GM12873 (cell line): ENCODE results near the gene ADRB1.

Experiments
- TF ChIP-seq, protein P1 (sequence below): IDR thresholded peaks from 2 replicates; pipeline ENCODE4 v1.5.1; 2012; ENCODE audit warnings: low read depth, mild to moderate bottlenecking, moderate library complexity, low read length, control low read depth; ENCODE audit not compliant: insufficient read depth; ENCODE audit errors: missing control alignments

Gene ADRB1

DNA sequence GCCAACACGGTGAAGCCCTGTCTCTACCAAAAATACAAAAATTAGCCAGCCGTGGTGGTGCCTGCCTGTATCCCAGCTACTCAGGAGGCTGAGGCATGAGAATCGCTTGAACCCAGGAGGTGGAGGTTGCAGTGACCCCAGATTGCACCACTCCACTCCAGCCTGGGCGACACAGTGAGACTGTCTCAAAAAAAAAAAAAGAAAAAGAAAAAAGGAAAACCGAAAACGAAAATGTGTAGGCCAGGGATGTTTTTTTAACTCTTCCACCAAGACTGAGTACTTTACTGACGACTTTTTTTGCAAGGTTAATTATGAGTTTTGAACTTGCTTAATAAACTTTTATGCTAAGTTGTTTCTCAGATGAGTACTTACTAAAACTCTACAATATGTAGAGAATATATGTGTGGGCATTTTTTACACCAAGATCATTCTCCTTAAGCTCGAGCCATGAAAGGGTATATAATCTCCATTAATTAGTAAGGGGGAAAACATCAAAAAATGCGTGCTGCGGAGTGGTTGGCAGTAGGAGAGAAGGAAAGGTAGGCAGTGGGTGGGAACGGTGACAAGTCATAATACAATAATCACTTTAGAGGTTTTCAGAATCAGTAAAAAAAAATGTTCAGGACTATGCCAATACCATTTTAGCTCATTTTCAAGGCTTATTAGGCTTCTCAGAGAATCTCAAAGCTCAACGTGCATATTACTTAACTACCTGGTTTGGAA, 8.6 kb upstream of the ADRB1 start:
- TF ChIP-seq, protein P1, sequence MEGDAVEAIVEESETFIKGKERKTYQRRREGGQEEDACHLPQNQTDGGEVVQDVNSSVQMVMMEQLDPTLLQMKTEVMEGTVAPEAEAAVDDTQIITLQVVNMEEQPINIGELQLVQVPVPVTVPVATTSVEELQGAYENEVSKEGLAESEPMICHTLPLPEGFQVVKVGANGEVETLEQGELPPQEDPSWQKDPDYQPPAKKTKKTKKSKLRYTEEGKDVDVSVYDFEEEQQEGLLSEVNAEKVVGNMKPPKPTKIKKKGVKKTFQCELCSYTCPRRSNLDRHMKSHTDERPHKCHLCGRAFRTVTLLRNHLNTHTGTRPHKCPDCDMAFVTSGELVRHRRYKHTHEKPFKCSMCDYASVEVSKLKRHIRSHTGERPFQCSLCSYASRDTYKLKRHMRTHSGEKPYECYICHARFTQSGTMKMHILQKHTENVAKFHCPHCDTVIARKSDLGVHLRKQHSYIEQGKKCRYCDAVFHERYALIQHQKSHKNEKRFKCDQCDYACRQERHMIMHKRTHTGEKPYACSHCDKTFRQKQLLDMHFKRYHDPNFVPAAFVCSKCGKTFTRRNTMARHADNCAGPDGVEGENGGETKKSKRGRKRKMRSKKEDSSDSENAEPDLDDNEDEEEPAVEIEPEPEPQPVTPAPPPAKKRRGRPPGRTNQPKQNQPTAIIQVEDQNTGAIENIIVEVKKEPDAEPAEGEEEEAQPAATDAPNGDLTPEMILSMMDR = no peak

DNA sequence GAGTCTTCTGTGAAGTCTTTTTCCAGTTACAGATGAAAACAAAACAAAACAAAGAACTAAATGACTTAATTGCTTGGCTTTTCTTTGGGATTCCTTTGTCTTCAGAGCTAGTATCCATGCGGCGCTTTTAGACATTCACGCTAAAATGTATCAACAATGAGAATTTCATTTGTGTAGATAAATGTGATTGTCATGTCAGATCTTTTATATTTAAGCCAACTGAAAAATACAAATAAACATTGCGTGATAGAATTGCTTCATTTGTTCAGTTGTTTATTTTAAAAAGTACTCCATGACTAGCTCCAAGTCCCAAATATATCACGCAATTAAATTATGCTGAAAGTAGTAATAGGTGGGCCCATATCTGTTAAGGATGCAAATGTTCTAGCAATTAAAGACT, 7.9 kb upstream of the ADRB1 start:
- TF ChIP-seq, protein P1 = no peak

DNA sequence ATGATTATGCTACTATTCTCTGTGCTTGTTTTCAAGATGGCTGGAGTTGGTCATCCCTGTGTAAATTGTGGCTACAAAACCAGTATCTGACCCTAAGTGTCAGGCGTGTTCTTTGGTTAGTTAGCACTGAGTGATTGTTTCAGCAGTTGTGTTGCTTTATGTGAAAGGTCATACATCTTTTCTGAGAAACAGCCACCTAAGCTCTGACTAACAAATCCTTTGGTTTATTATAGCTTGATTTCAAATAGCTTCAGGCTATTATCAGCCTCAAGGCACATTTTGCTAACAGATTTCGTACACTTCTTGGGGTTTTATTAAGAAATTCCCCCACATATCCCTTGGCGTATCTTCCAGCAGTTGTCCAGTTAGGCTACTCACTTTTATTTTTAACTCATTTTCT, 4.8 kb upstream of the ADRB1 start:
- TF ChIP-seq, protein P1 = no peak

GRCh38 chr10:114041166-114041565, 2.5 kb upstream of the ADRB1 start:
- TF ChIP-seq, protein P1 = no peak

DNA sequence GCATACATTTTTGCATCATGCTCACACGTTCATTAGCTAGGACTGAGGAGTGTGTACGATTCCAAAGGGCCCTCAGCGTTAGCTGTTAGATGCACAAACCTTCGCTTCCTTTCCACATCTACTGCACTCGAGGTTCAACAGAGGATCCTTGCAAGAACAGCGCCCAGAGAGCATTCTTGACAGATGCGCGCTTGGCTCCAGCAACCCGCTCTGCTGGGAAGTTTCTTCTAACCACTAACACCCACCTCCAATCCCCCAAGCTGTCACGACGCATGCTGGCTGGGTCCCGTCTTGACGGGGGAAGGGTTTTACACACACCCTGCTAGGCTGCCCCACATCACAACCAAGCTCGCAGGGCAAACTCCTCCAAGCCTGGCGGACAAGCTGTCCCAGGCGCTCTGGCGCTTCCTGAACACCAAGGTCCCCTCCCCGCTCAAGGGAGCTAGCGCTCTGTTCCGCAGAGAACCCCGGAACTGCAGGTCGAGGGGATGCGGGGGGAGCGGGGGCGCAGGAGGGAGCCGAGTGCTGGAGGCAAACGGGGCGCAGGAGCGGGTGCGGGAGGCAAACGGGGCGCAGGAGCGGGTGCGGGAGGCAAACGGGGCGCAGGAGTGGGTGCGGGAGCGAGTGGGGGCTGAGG, 653 bp upstream of the ADRB1 start:
- TF ChIP-seq, protein P1 = no peak

DNA sequence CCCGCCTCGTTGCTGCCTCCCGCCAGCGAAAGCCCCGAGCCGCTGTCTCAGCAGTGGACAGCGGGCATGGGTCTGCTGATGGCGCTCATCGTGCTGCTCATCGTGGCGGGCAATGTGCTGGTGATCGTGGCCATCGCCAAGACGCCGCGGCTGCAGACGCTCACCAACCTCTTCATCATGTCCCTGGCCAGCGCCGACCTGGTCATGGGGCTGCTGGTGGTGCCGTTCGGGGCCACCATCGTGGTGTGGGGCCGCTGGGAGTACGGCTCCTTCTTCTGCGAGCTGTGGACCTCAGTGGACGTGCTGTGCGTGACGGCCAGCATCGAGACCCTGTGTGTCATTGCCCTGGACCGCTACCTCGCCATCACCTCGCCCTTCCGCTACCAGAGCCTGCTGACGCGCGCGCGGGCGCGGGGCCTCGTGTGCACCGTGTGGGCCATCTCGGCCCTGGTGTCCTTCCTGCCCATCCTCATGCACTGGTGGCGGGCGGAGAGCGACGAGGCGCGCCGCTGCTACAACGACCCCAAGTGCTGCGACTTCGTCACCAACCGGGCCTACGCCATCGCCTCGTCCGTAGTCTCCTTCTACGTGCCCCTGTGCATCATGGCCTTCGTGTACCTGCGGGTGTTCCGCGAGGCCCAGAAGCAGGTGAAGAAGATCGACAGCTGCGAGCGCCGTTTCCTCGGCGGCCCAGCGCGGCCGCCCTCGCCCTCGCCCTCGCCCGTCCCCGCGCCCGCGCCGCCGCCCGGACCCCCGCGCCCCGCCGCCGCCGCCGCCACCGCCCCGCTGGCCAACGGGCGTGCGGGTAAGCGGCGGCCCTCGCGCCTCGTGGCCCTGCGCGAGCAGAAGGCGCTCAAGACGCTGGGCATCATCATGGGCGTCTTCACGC, 825 bp downstream of the ADRB1 start:
- TF ChIP-seq, protein P1 = no peak
